NCI-H2107 (cell line): ENCODE measurements around the gene MAP2K3.
"Not testable (repeated sequence)": the region's sequence is repeated elsewhere in the genome, so short reads cannot be mapped to it uniquely, and the experiment has no call there.

Experiments used
- DNase-seq: peaks from one replicate; lab custom pipeline; 2025; lab: John Stamatoyannopoulos, UW

The MAP2K3 gene

GRCh38 chr17:21310061-21310765, 25.7 kb downstream of the MAP2K3 start:
- DNase-seq = not testable (repeated sequence)

- DNase-seq = not testable (repeated sequence)
Observed at GRCh38 chr17:21310766-21311602, 26.5 kb downstream of the MAP2K3 start.

- DNase-seq = no peak
Observed at GRCh38 chr17:21313320-21313719, 28.8 kb downstream of the MAP2K3 start.

GRCh38 chr17:21313761-21314160, 29.2 kb downstream of the MAP2K3 start:
- DNase-seq = not testable (repeated sequence)

- DNase-seq = not testable (repeated sequence)
Observed at GRCh38 chr17:21314261-21314664, 29.8 kb downstream of the MAP2K3 start.

GRCh38 chr17:21314701-21315111, 30.2 kb downstream of the MAP2K3 start:
- not testable (repeated sequence) for DNase-seq

- DNase-seq = not testable (repeated sequence)
Observed at GRCh38 chr17:21315246-21316000, 30.9 kb downstream of the MAP2K3 start.

- not testable (repeated sequence) for DNase-seq
Observed at GRCh38 chr17:21316212-21316886, 31.8 kb downstream of the MAP2K3 start.

- not testable (repeated sequence) for DNase-seq
Observed at GRCh38 chr17:21316887-21317500, 32.5 kb downstream of the MAP2K3 start.

- not testable (repeated sequence) for DNase-seq
Observed at GRCh38 chr17:21317821-21318220, 33.3 kb downstream of the MAP2K3 start.

- DNase-seq = no peak
Observed at GRCh38 chr17:21318439-21318838, 33.9 kb downstream of the MAP2K3 start.

GRCh38 chr17:21318856-21319255, 34.3 kb downstream of the MAP2K3 start:
- DNase-seq = not testable (repeated sequence)

GRCh38 chr17:21319256-21319655, 34.7 kb downstream of the MAP2K3 start:
- DNase-seq = not testable (repeated sequence)

- DNase-seq = not testable (repeated sequence)
Observed at GRCh38 chr17:21319686-21320375, 35.3 kb downstream of the MAP2K3 start.

- DNase-seq = not testable (repeated sequence)
Observed at GRCh38 chr17:21320430-21320829, 35.9 kb downstream of the MAP2K3 start.

- not testable (repeated sequence) for DNase-seq
Observed at GRCh38 chr17:21321061-21321460, 36.5 kb downstream of the MAP2K3 start.

- not testable (repeated sequence) for DNase-seq
Observed at GRCh38 chr17:21321744-21322191, 37.3 kb downstream of the MAP2K3 start.

- DNase-seq = not testable (repeated sequence)
Observed at GRCh38 chr17:21323257-21324111, 39.0 kb downstream of the MAP2K3 start.

GRCh38 chr17:21324741-21325140, 40.2 kb downstream of the MAP2K3 start:
- not testable (repeated sequence) for DNase-seq
